ENCODE data around the gene FBXO9. TPM values are rescaled to one million over a fixed set of nuclear protein-coding genes. Genes with fewer than 3 reads are reported as not detected.

Gene FBXO9
- total RNA-seq, 1 donor from 2014 or later = 34.1 TPM

DNA sequence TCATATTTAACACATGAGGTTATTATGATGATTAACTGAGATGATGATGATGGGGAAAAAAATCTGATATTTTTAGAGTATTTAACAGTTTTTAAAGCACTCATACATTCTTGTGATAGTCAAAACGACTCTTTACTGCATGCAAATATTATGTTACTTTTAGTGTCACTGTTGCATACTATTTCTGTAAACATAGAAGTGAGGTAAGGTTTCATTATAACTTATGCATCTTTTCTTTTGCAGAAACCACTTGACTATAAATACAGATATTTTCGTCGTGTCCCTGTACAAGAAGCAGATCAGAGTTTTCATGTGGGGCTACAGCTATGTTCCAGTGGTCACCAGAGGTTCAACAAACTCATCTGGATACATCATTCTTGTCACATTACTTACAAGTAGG lies 30.1 kb downstream of the FBXO9 start:
- TF ChIP-seq, protein P1, sequence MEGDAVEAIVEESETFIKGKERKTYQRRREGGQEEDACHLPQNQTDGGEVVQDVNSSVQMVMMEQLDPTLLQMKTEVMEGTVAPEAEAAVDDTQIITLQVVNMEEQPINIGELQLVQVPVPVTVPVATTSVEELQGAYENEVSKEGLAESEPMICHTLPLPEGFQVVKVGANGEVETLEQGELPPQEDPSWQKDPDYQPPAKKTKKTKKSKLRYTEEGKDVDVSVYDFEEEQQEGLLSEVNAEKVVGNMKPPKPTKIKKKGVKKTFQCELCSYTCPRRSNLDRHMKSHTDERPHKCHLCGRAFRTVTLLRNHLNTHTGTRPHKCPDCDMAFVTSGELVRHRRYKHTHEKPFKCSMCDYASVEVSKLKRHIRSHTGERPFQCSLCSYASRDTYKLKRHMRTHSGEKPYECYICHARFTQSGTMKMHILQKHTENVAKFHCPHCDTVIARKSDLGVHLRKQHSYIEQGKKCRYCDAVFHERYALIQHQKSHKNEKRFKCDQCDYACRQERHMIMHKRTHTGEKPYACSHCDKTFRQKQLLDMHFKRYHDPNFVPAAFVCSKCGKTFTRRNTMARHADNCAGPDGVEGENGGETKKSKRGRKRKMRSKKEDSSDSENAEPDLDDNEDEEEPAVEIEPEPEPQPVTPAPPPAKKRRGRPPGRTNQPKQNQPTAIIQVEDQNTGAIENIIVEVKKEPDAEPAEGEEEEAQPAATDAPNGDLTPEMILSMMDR (IDR thresholded peaks at IDR 0.05) = no peak
- Histone ChIP-seq H3K36me3 (peaks cover 69 to 99% of the 10 kb centered on the region in 2 donors), H3K27ac (no peak overlapping the region), H3K27me3 (no peaks in the 10 kb centered on the region), H3K4me1 (no peaks in the 10 kb centered on the region), H3K4me3 (no peak overlapping the region), H3K9me3 (no peaks in the 10 kb centered on the region)
- no peak for DNase-seq (ENCODE audit: low spot score in 2 of 2)
- intact Hi-C loops (cut with DNase I) = no loop called here

DNA sequence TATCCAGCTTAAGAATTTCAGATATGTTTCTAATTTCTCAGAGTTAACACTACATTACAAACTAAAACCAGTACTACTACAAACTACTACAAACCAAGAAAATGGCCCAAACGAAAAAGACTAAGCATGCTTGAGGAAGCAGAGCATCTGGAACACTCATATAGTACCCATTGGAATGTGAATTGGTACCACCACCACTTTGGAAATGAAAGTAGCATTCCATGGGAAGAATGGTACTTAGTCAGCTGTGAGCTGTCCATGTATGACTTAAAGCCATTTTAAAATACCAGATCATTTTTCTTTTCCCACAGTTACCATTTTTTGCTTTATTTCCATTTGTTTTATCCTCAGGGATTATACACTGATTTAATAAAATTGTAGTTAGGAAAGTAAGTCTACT lies 30.5 kb downstream of the FBXO9 start:
- no peak overlapping the region for H3K4me3 ChIP-seq
- peaks cover 69 to 99% of the 10 kb centered on the region in 2 donors for H3K36me3 ChIP-seq
- H3K27ac ChIP-seq = no peak overlapping the region
- H3K4me1 ChIP-seq = no peaks in the 10 kb centered on the region
- DNase-seq (ENCODE audit: low spot score in 2 of 2) = no peak
- H3K9me3 ChIP-seq = no peaks in the 10 kb centered on the region
- TF ChIP-seq, protein P1 (IDR thresholded peaks at IDR 0.05) = no peak
- intact Hi-C loops (cut with DNase I) = no loop called here
- H3K27me3 ChIP-seq = no peaks in the 10 kb centered on the region

DNA sequence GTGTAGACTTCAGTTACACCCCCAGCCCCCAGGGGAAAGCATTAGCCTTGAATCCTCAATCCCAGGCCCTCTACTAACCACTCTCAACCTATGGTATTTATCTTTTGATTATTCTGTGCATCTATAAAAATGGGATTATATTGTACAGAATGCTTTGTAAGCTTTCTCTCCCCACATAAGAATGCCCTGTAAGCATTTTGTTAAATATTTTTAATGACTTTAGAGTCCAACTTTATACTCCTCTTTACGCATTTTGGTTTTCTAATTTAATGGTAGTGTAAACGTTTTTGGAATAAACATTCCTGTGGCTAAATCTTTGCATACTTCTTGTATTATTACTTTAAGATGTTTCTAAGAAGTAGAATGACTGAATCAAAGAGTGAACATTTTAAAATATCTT lies 35.4 kb downstream of the FBXO9 start:
- no peak for DNase-seq (ENCODE audit: low spot score in 2 of 2)
- H3K4me3 ChIP-seq = no peak overlapping the region
- intact Hi-C loops (cut with DNase I) = no loop called here
- H3K9me3 ChIP-seq = no peaks in the 10 kb centered on the region
- TF ChIP-seq, protein P1 (IDR thresholded peaks at IDR 0.05) = no peak
- H3K27me3 ChIP-seq = no peaks in the 10 kb centered on the region
- no peaks in the 10 kb centered on the region for H3K4me1 ChIP-seq
- H3K27ac ChIP-seq = no peak overlapping the region
- H3K36me3 ChIP-seq = peaks cover 41 to 69% of the 10 kb centered on the region in 2 donors

DNA sequence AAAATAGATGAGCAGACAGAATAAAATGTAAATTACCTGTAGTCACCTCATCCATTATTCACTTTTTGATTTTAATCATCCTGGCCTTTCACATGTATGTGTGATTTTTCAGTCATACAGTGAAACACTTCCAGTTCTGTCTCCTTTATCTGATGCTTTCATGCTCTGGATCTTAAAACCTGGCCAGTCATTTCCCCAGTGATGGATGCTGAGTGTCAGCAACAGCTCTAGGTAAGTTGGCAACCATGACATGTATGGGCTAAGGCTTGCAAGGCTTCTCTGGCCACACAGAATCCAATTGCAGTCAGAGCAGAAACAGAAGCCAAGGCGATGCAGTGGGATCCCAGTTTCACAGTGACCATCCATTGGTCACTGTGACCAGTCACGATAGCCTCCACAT lies 35.8 kb downstream of the FBXO9 start:
- Histone ChIP-seq H3K27me3 (no peaks in the 10 kb centered on the region), H3K36me3 (peaks cover 36 to 64% of the 10 kb centered on the region in 2 donors), H3K27ac (no peak overlapping the region), H3K4me1 (no peaks in the 10 kb centered on the region), H3K4me3 (no peak overlapping the region), H3K9me3 (no peaks in the 10 kb centered on the region)
- TF ChIP-seq, protein P1 (IDR thresholded peaks at IDR 0.05) = no peak
- intact Hi-C loops (cut with DNase I) = no loop called here
- DNase-seq (ENCODE audit: low spot score in 2 of 2) = no peak

DNA sequence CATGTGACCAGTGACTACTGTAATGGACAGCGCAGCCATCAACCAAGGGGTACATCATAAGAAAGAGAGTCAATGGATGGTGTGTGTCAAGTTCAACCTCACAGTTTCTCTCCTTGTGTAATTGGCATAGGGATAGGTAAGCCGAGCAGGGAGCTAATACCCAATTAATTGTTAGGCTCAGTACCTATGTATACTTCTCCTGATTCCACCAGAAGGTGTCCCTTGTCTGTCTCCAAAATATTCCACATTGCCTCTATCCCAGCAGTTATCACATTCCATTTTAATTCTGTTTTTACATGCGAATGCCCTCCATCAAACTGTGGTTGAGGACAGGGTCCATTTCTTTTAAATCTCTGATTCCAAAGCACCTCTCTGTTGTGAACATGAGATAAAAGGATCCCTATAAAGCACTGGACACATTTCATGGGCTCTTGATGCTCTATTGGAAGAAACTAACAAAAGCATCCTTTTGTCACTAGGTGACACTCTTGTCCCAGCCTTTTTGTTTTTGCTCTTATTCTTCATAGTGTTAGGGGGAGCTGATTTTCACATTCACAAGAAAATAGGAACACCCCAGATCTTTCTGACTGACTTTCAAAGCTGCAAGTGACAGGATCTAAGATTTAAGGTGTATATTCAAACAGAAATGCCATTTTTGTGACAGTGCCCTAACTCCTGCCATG lies 38.9 kb downstream of the FBXO9 start:
- Histone ChIP-seq H3K4me3 (no peak overlapping the region), H3K36me3 (peaks cover 11 to 33% of the 10 kb centered on the region in 2 donors), H3K4me1 (no peaks in the 10 kb centered on the region), H3K27me3 (no peaks in the 10 kb centered on the region), H3K9me3 (no peaks in the 10 kb centered on the region), H3K27ac (no peak overlapping the region)
- intact Hi-C loops (cut with DNase I) = no loop called here
- TF ChIP-seq, protein P1 (IDR thresholded peaks at IDR 0.05) = no peak
- DNase-seq (ENCODE audit: low spot score in 2 of 2) = no peak
